HG03103 (cell line): ENCODE results near the gene GAPT.

Experiments used
- ATAC-seq: cut with Tn5 transposase; IDR thresholded peaks from one replicate; pipeline ENCODE4 v1.9.1; 2021; ENCODE audit warnings: low read depth; ENCODE audit not compliant: unreplicated experiment

The GAPT gene

GRCh38 chr5:58460732-58461286 is 30.4 kb upstream of the GAPT start:
- ATAC-seq = peak; percentile 64

GRCh38 chr5:58462154-58462553 is 29.1 kb upstream of the GAPT start:
- ATAC-seq = no peak

GRCh38 chr5:58462623-58463230 is 28.5 kb upstream of the GAPT start:
- no peak for ATAC-seq

- peak; percentile 99 for ATAC-seq
Measured at GRCh38 chr5:58466939-58467338, 24.3 kb upstream of the GAPT start.

GRCh38 chr5:58469896-58470295 is 21.3 kb upstream of the GAPT start:
- ATAC-seq = no peak

GRCh38 chr5:58475404-58475803 is 15.8 kb upstream of the GAPT start:
- no peak for ATAC-seq

GRCh38 chr5:58477760-58478376 is 13.4 kb upstream of the GAPT start:
- ATAC-seq = no peak

- no peak for ATAC-seq
Measured at GRCh38 chr5:58481066-58481676, 10.1 kb upstream of the GAPT start.

- no peak for ATAC-seq
Measured at GRCh38 chr5:58481828-58482227, 9.4 kb upstream of the GAPT start.

GRCh38 chr5:58482536-58482935 is 8.7 kb upstream of the GAPT start:
- ATAC-seq = no peak

- ATAC-seq = no peak
Measured at GRCh38 chr5:58484505-58484904, 6.7 kb upstream of the GAPT start.

- no peak for ATAC-seq
Measured at GRCh38 chr5:58486290-58486689, 4.9 kb upstream of the GAPT start.

- no peak for ATAC-seq
Measured at GRCh38 chr5:58490402-58491050, 709 bp upstream of the GAPT start.

GRCh38 chr5:58493141-58493540 is 1.9 kb downstream of the GAPT start:
- ATAC-seq = no peak

- ATAC-seq = no peak
Measured at GRCh38 chr5:58496488-58496887, 5.3 kb downstream of the GAPT start.

GRCh38 chr5:58497386-58497785 is 6.2 kb downstream of the GAPT start:
- ATAC-seq = no peak

- ATAC-seq = no peak
Measured at GRCh38 chr5:58497921-58498320, 6.7 kb downstream of the GAPT start.

GRCh38 chr5:58498340-58498942 is 7.2 kb downstream of the GAPT start:
- ATAC-seq = no peak

- ATAC-seq = no peak
Measured at GRCh38 chr5:58499231-58499630, 8.0 kb downstream of the GAPT start.

GRCh38 chr5:58499941-58500340 is 8.7 kb downstream of the GAPT start:
- no peak for ATAC-seq
